ENCODE data around the gene BTNL2. TPM values are rescaled to one million over a fixed set of nuclear protein-coding genes. Genes with fewer than 3 reads are reported as not detected.

The BTNL2 gene
- total RNA-seq, 1 experiment from 2014 or later, result not detected

- H2BK20ac ChIP-seq (ENCODE audit: low read depth, low read length, poor library complexity, severe bottlenecking), result no peak overlapping the region
- no peak overlapping the region for H2AFZ ChIP-seq (ENCODE audit: low read length)
- WGBS (ENCODE audit: extremely low coverage, insufficient read length, low lambda C conversion rate), result no CpG with 5 or more reads among the region's 5 CpGs
- no peak overlapping the region for H2BK120ac ChIP-seq (ENCODE audit: low read depth, low read length, poor library complexity, severe bottlenecking)
- H3K27me3 Mint-ChIP-seq (ENCODE audit: low read depth), result peaks cover 21% of the 10 kb centered on the region
- no peak overlapping the region for H2AK5ac ChIP-seq (ENCODE audit: insufficient read length, low read length)
- H3K27ac ChIP-seq (ENCODE audit: insufficient read length, low read depth, low read length), result no peak overlapping the region
- no peaks in the 10 kb centered on the region for H3K27me3 ChIP-seq (ENCODE audit: insufficient read depth, low read length)
- no peak overlapping the region for H3K14ac ChIP-seq (ENCODE audit: insufficient read depth, low read length)
- peaks cover 4% of the 10 kb centered on the region; the same call in 1 of the 2 replicates for H3K4me1 ChIP-seq (ENCODE audit: insufficient read depth, low read length)
- peaks cover 15 to 20% of the 10 kb centered on the region in 2 experiments for H3K4me1 Mint-ChIP-seq
- H3K27ac Mint-ChIP-seq, result no peak overlapping the region
- H4K8ac ChIP-seq (replicated peaks; ENCODE audit: insufficient read length, low read depth, low read length), result no peak overlapping the region
- no peak overlapping the region for H2BK12ac ChIP-seq (ENCODE audit: insufficient read length, low read depth, low read length)
- no peaks in the 10 kb centered on the region for H3K9me3 ChIP-seq (ENCODE audit: control insufficient read depth, low read depth, low read length)
- no peaks in the 10 kb centered on the region for H3K36me3 Mint-ChIP-seq (ENCODE audit: insufficient read depth in 1 of 3, low read depth in 3 of 3)
- no peak overlapping the region for H2BK15ac ChIP-seq (ENCODE audit: low read depth, low read length)
- no peak overlapping the region for H4K91ac ChIP-seq (ENCODE audit: insufficient read length, low read depth, low read length)
- no peak overlapping the region for H3K9ac ChIP-seq (ENCODE audit: extremely low read depth, insufficient read length, low read length)
- no peak for TF ChIP-seq CTCF (conservative IDR thresholded peaks at IDR 0.05)
- no peak overlapping the region for H3K4ac ChIP-seq (ENCODE audit: low read depth, low read length)
- no peak overlapping the region for H3K23ac ChIP-seq (ENCODE audit: insufficient read length, low read depth, low read length)
- peaks cover 3% of the 10 kb centered on the region in 2 experiments; a peak in 3 of 5 replicates for H3K9me3 Mint-ChIP-seq
- no peaks in the 10 kb centered on the region for H4K20me1 ChIP-seq (ENCODE audit: control insufficient read depth, insufficient read depth, insufficient read length)
- H3K79me1 ChIP-seq (ENCODE audit: insufficient read depth, low read depth, low read length, poor library complexity, severe bottlenecking), result no peaks in the 10 kb centered on the region
- no peak overlapping the region for H2BK5ac ChIP-seq (ENCODE audit: insufficient read length, low read length)
- DNase-seq, result no peak
- H3K56ac ChIP-seq (ENCODE audit: insufficient read length, low read depth, low read length), result no peak overlapping the region
- no peak overlapping the region for H3K4me3 Mint-ChIP-seq
- H3K79me2 ChIP-seq (ENCODE audit: insufficient read depth, low read length), result no peaks in the 10 kb centered on the region
- H3T11ph ChIP-seq (ENCODE audit: low read length), result no peak overlapping the region
- H3K4me2 ChIP-seq (ENCODE audit: insufficient read depth, insufficient read length, low read length), result no peak overlapping the region
- H3K23me2 ChIP-seq (ENCODE audit: insufficient read length, low read depth, low read length, poor library complexity, severe bottlenecking), result peaks cover 3% of the 10 kb centered on the region
- H3K18ac ChIP-seq (ENCODE audit: insufficient read length, low read depth, low read length), result no peak overlapping the region
- no peak overlapping the region for H4K5ac ChIP-seq (ENCODE audit: insufficient read length, low read depth, low read length)
These were observed 3.9 kb upstream of the BTNL2 start for GRCh38 chr6:32410906-32411305.
